ENCODE data around the gene COL23A1.

The COL23A1 gene

DNA sequence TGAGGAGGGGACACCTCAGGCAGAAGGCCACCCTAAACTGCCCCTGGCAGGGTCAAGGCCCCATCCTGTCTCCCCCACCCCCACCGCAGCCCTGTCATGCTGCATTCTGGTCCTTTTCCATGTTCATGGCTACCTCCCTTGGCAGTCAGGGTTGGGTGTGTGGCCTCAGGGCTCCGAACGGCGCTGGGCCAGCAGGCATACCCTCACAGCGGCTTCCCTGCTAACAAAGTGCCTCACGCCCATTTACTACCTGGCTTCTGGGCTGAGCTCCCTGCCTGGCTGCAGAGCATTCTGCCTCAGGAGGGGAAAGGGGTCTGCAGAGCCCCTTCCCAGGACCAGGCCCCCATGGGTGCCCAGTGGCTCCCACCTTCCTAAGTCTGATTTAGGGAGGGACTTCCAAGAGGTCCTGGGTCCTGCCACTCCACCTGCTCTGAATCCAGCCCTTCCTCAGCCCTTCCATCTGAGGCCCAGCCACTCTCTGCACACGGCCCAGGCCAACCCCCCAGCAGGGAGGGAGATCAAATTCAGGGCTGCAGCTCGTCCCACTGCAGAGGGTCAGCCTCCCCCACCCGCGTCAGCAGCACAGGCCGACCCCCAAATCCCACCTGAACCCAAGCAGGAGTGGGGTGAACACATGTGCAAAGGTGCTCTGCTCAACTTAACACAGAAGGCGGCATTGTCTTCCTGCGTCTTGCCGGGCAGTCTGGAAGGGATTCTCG lies 241.7 kb downstream of the COL23A1 start:
- no peak for DNase-seq (ENCODE audit: low read depth in 2 of 2, low spot score in 1 of 2)

GRCh38 chr5:178347956-178348355 lies 242.2 kb downstream of the COL23A1 start:
- no peak for DNase-seq (ENCODE audit: low read depth in 2 of 2, low spot score in 1 of 2)

DNA sequence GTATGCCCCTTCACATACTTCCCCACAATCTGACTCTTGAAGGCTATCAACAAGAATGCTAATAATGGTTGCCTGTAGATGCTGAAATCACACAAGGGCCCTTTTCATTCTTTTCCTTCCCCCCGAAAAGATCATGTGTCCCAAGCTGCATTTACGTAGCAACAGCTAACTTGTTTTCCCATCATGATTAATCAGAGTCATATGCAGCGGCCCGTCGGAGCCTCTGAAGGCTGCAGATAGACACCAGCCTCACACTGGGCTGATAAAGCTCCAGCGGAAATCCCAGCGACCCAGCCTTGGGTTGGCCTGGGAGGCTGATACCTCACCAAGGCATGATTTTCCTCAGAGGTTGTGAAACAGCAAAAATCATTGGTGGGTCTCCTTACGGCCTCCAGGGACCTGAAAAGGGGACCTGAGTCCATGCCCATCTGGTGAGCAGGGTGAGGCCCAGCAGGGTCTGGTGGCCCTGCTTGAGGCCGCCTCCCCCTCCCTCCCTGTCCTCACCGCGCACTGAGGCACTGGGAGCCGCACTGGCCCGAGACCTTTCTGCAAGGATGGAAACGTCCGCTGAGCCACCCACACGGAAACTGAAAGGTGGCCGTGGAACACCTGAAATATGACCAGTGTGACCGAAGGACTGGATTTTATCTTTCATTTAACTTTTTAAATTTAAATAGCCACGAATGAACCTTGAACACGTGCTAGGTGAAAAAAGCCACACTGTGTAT lies 243.4 kb downstream of the COL23A1 start:
- no peak for DNase-seq (ENCODE audit: low read depth in 2 of 2, low spot score in 1 of 2)

DNA sequence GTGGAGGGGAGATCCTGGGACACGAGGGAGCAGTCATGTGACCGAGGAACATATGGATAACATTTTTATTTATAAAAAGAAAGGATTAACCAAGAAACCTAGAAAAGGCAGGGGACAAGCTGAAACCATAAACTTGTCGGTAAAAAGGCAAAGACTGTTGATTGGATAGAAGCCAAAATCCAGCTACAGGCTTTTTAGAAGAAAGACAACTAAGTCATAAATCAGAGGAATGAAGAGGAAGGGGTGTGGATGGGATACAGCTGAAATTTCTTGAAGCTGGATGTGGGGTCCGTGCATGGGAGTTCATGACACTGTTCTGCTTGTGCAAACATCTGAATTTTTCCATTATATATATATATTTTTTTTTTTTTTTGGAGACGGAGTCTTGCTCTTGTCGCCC lies 246.9 kb downstream of the COL23A1 start:
- DNase-seq (ENCODE audit: low read depth in 2 of 2, low spot score in 1 of 2) = no peak

- no peak for DNase-seq (ENCODE audit: low read depth in 2 of 2, low spot score in 1 of 2)
These were observed 248.4 kb downstream of the COL23A1 start for GRCh38 chr5:178341851-178342140.

DNA sequence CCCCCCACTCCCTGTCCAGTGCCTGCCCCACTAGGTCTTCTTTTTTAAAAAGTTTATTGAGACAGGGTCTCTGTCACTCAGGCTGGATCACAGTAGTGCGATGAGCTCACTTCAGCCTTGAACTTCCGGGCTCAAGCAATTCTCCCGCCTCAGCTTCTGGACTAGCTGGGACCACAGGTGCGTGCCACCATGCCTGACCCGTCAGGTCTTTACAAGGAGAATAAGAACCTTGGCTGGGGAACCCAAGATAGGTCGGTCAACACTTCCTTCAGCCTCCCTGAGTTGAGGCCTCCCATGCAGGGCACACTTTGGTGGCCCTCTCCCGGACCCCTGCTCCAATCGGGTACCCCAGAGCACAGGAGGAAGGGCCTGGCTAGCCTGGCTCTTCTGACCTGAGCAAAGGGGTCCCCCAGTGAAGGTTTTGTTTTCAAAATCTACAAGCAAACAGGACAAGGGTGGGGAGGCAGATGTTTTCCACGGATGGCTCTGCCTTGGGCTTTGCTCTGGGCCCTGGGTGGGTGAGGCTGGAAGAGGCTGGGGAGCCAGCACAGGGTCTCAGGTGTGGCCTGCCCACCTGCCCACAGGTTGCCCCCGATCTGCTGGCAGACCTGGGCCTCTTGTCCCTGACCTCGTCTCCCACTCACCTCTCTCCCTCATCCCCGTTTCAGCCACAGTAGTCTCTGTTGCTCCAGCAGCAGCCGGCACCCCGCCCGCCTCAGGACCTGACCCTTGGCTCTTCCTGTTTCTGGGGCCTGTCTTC lies 248.9 kb downstream of the COL23A1 start:
- DNase-seq (ENCODE audit: low read depth in 2 of 2, low spot score in 1 of 2) = no peak

DNA sequence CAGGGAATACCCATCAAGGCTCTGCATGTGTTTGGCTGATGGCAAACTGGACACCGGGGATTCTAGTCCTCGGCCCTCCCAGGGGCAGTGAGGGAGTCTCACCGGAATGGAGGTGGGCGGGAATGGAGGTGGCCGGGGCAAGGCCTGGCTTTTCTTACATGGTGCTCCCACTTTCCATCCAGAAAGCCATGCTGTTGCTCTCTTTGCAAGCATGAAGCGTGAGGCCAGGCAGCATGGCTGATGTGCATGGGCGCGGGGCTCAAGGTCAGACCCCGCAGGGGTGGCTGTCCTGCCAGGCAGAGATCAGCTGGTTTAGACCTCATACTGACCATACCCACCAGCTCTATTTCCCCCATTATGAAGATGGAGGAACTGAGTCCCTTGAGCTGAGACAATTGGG lies 249.6 kb downstream of the COL23A1 start:
- no peak for DNase-seq (ENCODE audit: low read depth in 2 of 2, low spot score in 1 of 2)

- no peak for DNase-seq (ENCODE audit: low read depth in 2 of 2, low spot score in 1 of 2)
These were observed 250.0 kb downstream of the COL23A1 start for GRCh38 chr5:178340187-178340586.

DNA sequence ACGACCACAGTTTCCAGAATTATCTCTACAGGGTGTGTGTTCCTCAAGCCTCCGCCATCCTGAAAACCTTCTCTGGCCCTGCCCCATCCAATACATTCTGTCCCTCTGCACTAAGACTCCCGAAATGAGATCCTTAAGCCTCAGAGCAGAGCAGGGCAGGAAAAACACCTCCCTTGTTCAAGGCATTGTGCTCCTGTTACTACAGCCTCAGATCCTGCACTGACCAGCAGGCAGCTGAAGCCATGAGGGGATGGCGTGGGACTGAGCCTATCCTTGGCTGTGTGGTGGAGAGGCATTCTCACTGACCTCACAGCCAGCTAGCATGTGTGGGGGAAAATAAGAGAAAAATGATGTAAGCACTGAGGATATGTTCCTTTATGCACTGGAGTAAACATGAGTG lies 250.9 kb downstream of the COL23A1 start:
- DNase-seq (ENCODE audit: low read depth in 2 of 2, low spot score in 1 of 2) = no peak

DNA sequence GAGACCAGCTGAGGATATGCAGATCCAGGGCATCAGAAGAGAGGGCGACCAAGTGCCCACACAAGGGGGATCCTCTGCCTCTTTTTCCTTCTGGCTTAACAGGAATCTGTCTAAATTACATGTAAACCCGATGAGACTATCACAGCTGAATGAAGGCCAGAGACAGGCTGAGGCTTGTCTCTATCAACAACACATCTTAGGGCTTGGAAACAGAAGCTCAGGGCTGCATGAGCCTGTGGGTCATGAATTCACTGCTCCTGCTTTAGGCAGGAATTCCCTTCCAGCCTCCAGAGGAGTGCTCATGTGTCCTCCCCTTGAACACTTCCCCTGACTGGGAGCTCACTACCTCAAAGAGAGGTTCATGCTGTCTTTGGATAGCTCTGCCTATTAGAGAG lies 251.4 kb downstream of the COL23A1 start:
- DNase-seq (ENCODE audit: low read depth in 2 of 2, low spot score in 1 of 2) = no peak

DNA sequence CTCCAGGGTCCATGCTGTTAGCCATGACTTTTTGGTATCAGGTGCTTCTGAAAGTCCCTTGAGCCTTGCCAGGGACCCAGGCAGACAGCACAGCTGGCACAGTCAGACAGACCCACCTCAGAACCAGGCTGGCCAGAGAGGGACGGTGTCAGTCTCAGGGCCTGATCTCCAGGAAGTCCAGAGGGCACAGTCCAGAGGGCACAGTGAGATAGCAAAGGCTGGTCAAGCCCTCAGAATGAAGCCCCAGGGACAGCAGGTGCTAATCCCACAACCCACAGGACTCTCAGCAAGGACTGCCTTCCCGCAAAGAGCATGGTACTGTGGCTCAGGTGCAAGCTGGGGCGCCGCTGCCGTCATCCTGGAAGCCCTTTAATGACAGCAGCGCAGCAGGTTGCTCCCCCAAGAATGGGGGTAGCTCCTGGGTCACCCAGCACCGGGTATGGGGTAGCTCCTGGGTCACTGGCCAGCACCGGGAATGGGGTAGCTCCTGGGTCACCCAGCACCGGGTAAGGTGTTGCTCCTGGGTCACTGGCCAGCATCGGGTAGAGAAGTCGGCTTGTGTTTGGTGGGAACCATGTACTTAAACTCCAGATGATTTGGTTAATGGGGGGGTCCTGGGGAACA lies 252.0 kb downstream of the COL23A1 start:
- DNase-seq (ENCODE audit: low read depth in 2 of 2, low spot score in 1 of 2) = no peak

- no peak for DNase-seq (ENCODE audit: low read depth in 2 of 2, low spot score in 1 of 2)
These were observed 252.9 kb downstream of the COL23A1 start for GRCh38 chr5:178337334-178337741.

DNA sequence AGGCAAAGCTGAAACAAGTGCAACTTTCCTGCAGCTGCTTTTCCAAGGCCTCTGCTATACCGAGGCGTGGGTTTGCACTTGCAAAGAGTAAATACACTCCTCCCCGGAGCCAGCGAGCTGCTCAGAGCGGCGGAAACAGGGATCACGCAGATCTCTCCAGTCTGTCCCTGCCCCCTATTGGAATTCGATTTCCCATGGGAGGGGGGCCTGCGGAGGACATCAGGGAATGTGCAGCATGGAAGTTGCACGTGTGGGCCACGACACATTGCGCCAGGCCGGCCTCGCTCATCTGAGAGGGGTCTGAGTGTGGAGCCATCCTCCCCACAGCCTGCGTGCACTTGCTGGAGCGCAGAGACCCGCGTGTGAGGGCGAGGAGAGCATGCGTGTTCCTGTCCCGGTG lies 253.3 kb downstream of the COL23A1 start:
- no peak for DNase-seq (ENCODE audit: low read depth in 2 of 2, low spot score in 1 of 2)

GRCh38 chr5:178335302-178336030 lies 254.7 kb downstream of the COL23A1 start:
- no peak for DNase-seq (ENCODE audit: low read depth in 2 of 2, low spot score in 1 of 2)

DNA sequence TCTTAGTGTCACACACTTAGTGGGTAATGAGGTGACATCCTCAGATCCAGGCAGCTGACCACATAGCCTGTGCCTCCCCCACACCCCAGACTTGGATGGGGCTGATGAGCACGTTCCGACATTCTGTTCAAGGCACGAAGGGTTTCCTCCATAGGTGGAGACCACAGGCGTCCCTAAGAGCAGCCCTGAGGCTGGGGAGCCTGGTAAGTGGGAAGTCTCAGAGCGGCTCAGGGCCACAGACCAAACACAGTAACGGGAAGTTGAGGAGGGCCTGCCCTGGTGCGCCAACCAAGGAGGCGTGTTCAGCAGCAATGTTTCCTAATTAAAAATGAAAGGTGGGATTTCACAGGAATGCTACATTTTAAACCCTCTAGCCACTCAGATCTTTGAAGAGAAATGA lies 255.3 kb downstream of the COL23A1 start:
- DNase-seq (ENCODE audit: low read depth in 2 of 2, low spot score in 1 of 2) = no peak

GRCh38 chr5:178333821-178334481 lies 256.2 kb downstream of the COL23A1 start:
- DNase-seq (ENCODE audit: low read depth in 2 of 2, low spot score in 1 of 2) = no peak

DNA sequence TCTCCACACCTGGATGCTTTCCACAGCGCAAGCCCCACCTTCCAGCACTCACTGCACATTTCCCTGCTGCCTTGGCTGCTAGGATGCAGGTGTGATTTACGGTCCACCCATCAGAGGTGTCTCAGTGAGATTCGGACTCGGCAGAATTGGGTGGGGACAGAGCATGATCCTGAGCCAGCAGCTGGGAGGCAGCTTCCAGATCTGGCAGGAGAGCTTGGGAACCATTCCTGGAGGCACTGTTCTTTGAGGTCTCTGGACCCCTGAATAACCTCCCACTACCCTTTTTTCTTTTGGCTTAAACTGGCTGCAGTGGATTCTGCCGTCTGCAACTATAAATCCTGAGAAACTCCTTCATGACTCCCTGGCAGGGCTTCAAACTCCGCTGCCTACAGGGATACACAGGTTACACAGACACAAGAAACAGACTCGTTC lies 258.0 kb downstream of the COL23A1 start:
- DNase-seq (ENCODE audit: low read depth in 2 of 2, low spot score in 1 of 2) = no peak

- no peak for DNase-seq (ENCODE audit: low read depth in 2 of 2, low spot score in 1 of 2)
These were observed 258.6 kb downstream of the COL23A1 start for GRCh38 chr5:178331491-178331996.

DNA sequence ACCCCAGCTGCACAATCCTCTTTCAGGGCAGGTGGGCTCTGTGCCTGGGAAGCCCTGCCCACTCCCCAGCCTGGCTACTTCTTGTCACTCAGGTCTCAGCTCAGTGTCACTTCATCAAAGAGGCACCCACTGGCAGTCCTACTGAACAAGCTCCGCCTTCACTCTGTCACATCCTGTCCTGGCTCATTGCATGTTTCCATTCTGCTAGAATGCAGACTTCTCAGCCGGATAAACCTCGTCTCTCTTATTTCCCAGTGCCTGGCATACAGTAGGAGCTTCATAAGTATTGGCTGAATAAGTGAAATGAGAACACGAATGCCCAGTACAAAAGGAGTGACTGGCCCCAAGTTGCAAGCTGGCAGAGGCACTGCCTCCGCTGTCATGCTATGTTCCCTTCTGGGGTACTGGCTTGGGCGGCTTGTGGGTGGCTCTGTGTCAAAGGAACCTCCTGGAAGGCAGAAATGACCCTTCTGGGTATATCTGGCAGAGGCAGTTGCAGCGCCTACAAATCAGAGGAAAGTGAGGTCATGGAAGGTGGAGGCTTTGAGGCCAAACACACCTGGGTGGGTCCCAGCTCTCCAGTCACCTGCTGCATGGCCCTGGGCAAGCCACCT lies 259.3 kb downstream of the COL23A1 start:
- no peak for DNase-seq (ENCODE audit: low read depth in 2 of 2, low spot score in 1 of 2)
